ENCODE data around the gene CELA3B. TPM values are rescaled to one million over a fixed set of nuclear protein-coding genes. Genes with fewer than 3 reads are reported as not detected.
"Not testable (repeated sequence)": the region's sequence is repeated elsewhere in the genome, so short reads cannot be mapped to it uniquely, and the experiment has no call there.

Gene CELA3B
- polyA plus RNA-seq, 3 donors from 2014 or later = not detected

DNA sequence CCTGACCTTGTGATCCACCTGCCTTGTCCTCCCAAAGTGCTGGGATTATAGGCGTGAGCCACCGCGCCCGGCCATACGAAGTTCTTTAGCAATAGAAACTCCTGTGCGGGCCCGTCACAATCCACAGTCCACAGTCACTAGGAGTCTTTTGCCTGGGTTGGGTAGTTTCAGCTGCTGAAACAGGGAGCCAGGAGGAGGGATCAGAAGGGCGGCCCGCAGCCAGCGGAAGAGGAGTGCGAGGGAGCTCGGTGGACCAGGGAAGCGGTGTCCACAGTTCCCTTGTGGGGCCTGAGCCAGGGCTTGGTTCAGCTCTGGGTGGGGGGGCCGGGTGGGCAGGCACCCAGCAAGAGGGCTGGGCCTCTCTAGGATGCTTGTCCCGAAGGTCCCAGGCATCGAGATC, 21.8 kb upstream of the CELA3B start:
- Mint-ChIP-seq H3K27me3 (ENCODE audit: low read depth in 3 of 3) (peaks cover 0 to 6% (median 3%) of the 10 kb centered on the region in 3 donors), H3K36me3 (no peaks in the 10 kb centered on the region), H3K4me1 (peaks cover 4 to 8% of the 10 kb centered on the region in 2 donors), H3K27ac (no peak overlapping the region), H3K9me3 (no peaks in the 10 kb centered on the region), H3K4me3 (no peak overlapping the region)
- DNase-seq = no peak

DNA sequence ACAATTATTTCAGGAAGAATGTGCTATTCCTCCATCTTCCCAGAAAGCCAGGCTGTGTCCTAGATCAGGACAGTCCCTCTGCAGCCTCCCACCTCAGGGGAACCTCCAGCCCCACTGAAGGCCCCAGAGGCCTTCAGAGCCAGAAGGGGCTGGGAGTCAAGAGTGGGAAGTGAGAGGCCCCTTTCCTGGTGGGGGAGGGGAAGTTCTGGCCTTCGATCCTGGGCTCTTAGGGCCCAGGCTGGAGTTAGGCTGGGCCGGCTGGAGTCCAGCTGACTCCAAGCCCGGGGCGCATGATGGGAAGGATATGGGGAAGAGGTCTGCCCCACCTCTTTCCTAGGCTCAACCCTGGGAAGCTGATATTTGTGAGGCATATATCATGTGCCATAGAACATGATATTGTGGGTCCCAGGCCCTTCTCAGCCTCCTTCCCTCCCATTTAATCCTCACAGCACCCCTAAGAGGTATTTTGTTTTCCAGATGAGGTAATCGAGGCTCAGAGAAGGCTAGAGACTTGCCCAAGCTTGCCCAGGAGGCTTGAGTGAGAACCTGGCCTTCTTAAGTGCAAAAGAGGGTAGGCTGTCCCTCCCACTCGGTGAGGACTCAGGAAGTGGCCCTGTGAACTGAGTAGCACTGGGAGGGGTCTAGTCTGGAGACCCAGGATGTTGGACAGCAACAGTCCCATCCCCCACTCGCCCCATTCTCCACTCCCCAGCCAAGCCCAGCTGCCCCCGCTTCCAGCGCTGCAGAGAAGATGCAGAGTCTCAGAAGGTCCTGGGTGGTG, 21.1 kb upstream of the CELA3B start:
- Mint-ChIP-seq H3K27me3 (ENCODE audit: low read depth in 3 of 3) (peaks cover 0 to 6% (median 1%) of the 10 kb centered on the region in 3 donors), H3K4me3 (no peak overlapping the region), H3K27ac (no peak overlapping the region), H3K36me3 (no peaks in the 10 kb centered on the region), H3K4me1 (peaks cover 4 to 8% of the 10 kb centered on the region in 2 donors), H3K9me3 (no peaks in the 10 kb centered on the region)
- DNase-seq = no peak

DNA sequence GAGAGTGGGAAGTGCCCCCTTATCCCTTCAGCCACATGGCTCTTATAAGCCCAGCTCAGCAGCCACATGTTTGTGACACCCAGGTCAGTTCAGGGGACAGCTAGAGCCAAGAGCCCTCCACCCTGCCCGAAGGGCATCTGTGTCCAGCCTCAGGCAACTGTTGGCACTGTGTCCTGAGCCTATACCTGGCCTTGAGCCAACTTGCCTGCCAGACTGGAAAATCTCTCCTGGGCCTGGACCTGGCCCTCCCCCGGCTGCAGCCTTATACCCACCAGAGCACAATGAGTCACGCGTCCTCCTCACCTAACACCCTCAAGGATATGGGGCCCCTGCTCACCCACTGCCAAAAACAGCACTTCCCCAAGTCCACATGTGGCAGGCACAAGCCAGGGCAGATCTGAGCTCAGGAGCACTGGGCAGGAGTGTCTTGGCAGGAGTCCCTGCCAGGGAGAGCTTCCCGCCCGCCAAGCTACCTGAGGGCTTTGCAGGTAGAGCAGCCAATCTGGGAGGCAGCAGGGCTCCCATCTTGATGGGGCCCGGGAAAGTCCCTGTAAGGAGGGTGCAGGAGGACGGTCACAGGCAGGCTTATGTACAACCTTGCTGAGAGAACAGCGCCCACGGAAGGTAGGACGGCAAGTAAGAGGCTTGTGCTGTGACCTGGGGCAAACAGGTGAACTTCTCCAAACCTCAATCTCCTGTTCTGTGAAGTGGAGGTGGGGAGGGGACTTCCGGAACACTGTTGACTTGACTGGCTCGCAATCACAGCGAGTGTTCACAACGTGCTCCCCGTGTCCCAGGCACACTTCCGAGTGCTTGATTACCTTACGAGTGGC, 19.9 kb upstream of the CELA3B start:
- no peak for DNase-seq
- Mint-ChIP-seq H3K36me3 (no peaks in the 10 kb centered on the region), H3K4me1 (peaks cover 4 to 8% of the 10 kb centered on the region in 2 donors), H3K9me3 (no peaks in the 10 kb centered on the region), H3K27ac (no peak overlapping the region), H3K4me3 (peak overlapping the region in 1 of 5 donors; percentile 21), H3K27me3 (ENCODE audit: low read depth in 3 of 3) (peaks cover 0 to 6% (median 1%) of the 10 kb centered on the region in 3 donors)

DNA sequence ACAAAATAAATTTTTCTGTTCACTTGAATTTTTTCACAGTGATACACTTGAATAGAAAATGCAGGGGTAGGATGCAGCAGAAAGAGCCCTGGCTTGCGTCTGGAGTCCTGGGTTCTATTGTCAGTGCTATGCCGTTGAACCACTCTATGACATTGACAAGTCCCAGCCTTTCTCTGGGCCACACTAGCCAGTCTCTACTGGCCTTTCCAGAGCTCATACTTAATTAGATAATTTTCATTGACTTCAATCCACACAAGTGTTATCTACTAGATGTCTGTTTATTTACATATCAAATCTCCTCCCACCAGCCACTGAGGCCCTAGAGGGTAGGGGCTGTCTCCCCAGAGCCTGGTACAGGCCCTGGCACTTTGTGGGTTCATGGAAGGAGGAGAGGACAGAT, 15.5 kb upstream of the CELA3B start:
- Mint-ChIP-seq H3K27ac (no peak overlapping the region), H3K27me3 (ENCODE audit: low read depth in 3 of 3) (peaks cover 1 to 4% (median 2%) of the 10 kb centered on the region in 3 donors), H3K4me3 (no peak overlapping the region), H3K9me3 (no peaks in the 10 kb centered on the region), H3K36me3 (no peaks in the 10 kb centered on the region), H3K4me1 (peaks cover 7 to 8% of the 10 kb centered on the region in 2 donors)
- DNase-seq = no peak

DNA sequence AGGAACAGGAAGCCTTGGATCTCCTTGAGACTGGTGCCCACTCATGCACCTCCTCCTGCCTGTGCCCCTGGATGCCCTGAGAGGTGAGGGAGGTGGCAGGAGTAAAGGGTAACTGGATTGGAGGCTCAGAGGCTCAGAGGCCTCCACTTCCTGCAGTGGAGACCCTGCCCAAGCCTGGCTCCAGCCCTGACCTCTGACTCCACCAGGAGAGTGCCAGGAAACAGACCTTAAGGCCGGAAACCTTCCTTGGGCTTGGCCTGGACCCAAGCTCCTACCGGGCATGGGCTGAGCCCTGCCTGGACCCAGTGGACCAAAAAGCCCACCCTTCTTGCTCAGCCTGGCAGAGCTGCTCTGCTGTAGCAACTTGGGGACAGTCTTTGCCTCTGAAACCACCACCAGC, 15.0 kb upstream of the CELA3B start:
- Mint-ChIP-seq H3K4me3 (no peak overlapping the region), H3K36me3 (no peaks in the 10 kb centered on the region), H3K9me3 (no peaks in the 10 kb centered on the region), H3K27me3 (ENCODE audit: low read depth in 3 of 3) (peaks cover 1 to 4% (median 2%) of the 10 kb centered on the region in 3 donors), H3K4me1 (peaks cover 6% of the 10 kb centered on the region in 2 donors), H3K27ac (no peak overlapping the region)
- DNase-seq = no peak

DNA sequence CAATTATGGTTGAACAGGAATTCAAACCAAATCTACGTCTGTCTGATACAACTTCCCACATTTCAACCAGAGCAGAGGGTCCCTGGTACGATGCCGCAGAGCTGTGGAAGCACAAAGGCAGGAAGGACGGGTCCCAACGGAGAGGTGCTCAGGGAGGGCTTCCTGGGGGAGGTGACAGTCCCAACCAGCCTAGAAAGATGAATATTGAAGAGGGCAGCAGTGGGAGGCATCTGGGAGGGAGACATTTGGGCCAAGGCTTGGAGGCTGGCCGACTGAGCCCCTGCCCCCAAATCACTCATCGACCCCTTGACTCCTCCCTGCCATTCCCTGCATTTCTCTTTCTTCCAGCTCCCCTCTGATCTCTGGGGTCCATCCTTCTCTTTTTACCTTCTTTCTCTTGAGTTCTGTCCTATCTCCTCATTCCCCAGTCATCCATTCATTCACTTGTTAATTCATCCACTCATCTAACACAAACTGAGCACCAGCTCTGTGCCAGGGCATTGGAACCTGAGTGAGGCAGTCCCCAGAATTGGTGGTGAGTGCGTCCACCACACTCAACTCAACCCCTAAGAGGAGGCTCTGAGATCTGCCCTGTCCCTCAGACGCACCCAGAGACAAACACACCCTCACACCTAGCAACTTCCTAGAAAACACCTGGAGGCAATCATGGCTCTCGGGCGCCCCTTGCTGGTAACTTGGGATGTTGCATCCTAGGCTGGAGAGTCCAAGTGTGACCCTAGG, 13.2 kb upstream of the CELA3B start:
- Mint-ChIP-seq H3K27ac (no peak overlapping the region), H3K4me1 (peaks cover 0 to 3% of the 10 kb centered on the region in 2 donors), H3K9me3 (no peaks in the 10 kb centered on the region), H3K27me3 (ENCODE audit: low read depth in 3 of 3) (peaks cover 2 to 4% (median 2%) of the 10 kb centered on the region in 3 donors), H3K36me3 (no peaks in the 10 kb centered on the region), H3K4me3 (no peak overlapping the region)
- DNase-seq = peak; percentile 55 to 57 (median 57)

DNA sequence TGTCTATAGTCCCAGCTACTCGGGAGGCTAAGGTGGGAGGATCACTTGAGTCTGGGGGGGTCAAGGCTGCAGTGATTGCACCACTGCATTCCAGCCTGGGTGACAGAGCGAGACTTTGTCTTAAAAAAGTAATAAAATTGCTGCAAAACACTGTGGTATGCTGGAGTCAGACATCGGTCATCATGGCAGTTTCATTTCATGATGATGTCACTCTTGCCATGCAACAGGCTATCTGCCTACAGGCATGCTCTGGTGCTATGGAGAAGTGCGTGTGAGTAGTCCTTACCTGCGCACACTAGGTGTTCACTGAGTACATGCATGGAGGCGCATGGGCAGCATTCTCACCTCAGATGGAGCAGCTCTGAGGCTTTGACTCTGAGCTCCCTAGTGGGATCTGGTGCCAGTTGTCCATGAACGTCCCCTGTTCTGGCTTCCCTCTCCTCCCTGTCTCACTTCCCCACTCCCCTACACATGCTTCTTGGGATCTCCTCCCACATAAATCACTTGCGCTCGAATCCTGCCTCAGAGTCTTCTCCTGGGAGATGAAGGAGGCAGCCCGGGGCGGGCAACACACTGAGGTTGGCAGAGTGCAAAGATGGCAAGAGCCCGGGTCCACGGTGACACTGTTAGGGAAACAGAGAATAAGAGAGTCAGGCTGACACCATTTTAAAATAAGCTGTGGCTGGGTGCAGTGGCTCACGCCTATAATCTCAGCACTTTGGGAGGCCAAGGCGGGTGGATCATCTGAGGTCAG, 10.4 kb upstream of the CELA3B start:
- peaks cover 0 to 3% of the 10 kb centered on the region in 2 donors for H3K4me1 Mint-ChIP-seq

DNA sequence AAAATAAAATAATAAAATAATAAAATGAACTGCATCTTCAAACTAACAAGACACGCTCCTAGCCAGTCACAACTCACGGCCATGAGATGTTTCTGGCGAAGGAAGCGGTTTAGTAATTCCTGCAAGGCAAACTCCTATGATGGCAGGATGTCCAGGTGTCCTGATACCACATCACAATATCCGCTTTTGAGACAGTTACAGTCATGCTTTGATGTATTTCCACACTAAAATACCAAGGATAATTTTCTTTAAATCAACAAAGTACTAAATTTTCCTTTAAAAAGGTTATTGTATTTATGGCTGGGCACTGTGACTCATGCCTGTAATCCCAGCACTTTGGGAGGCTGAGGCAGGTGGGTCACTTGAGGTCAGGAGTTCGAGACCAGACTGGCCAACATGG, 9.6 kb upstream of the CELA3B start:
- DNase-seq; H3K4me3 Mint-ChIP-seq; H3K9me3 Mint-ChIP-seq; H3K27ac Mint-ChIP-seq; H3K27me3 Mint-ChIP-seq (ENCODE audit: low read depth in 3 of 3); H3K36me3 Mint-ChIP-seq; H3K4me1 Mint-ChIP-seq: not testable (repeated sequence)

More for the DNA sequence above, 10.4 kb upstream of the CELA3B start:
- peaks cover 0 to 2% (median 2%) of the 10 kb centered on the region in 3 donors for H3K27me3 Mint-ChIP-seq (ENCODE audit: low read depth in 3 of 3)
- no peak for DNase-seq
- no peak overlapping the region for H3K4me3 Mint-ChIP-seq
- no peak overlapping the region for H3K27ac Mint-ChIP-seq
- H3K36me3 Mint-ChIP-seq = no peaks in the 10 kb centered on the region
- H3K9me3 Mint-ChIP-seq = no peaks in the 10 kb centered on the region

DNA sequence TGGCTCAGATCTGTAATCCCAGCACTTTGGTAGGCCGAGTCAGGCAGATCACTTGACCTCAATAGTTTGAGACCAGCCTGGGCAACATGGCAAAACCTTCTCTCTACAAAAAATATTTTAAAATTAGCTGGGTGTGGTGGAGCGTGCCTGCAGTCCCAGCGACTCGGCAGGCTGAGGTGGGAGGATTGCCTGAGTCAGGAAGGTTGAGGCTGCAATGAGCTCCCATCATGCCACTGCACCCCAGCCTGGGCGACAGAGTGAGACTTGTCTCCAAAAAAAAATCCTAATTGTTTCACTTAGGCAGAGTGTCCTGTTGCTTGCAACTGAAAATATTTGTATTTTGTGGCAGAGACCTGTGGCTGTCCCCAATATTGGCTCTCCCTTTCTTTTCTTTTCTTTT, 7.8 kb upstream of the CELA3B start:
- not testable (repeated sequence) for H3K4me3 Mint-ChIP-seq; DNase-seq; H3K27ac Mint-ChIP-seq; H3K9me3 Mint-ChIP-seq; H3K27me3 Mint-ChIP-seq (ENCODE audit: low read depth in 3 of 3); H3K36me3 Mint-ChIP-seq; H3K4me1 Mint-ChIP-seq

DNA sequence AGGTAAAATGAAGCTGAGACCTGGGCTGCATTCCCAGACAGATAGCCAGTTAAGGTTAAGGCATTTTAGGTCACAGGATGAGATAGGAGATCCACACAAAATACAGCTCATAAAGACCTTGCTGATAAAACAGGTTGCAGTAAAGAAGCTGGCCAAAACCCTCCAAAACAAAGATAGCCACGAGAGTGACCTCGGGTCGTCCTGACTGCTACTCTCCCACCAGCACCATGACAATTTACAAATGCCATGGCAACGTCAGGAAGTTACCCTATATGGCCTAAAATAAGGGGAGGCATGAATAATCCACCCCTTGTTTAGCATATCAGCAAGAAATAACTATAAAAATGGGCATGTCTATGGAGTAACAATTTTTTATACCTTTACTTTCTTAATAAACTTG, 6.3 kb upstream of the CELA3B start:
- H3K4me3 Mint-ChIP-seq; DNase-seq; H3K36me3 Mint-ChIP-seq; H3K27me3 Mint-ChIP-seq (ENCODE audit: low read depth in 3 of 3); H3K4me1 Mint-ChIP-seq; H3K9me3 Mint-ChIP-seq; H3K27ac Mint-ChIP-seq: not testable (repeated sequence)

DNA sequence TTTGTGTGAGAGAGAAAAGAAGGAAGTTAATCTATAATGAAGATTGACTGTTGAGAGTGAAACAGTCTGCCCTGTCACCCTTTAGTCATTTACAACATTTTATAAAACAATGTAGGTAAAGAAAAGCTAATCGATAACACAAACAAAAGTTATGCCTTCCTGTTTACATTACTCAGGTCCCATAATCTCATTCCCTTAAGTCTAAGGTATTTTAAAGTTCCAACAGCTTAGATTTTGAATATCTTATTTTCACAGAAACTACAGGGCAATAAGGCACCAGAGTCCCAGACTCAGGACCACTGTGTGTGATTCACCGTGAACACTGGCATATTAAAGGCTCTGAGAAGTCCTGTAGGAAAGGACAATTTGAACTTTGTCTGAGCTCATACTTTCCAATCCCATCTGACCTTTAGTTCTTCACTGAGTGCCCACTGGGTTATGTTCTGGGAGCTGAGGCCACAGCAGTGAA, 3.8 kb upstream of the CELA3B start:
- not testable (repeated sequence) for H3K4me3 Mint-ChIP-seq; H3K27me3 Mint-ChIP-seq (ENCODE audit: low read depth in 3 of 3); H3K36me3 Mint-ChIP-seq; H3K9me3 Mint-ChIP-seq; H3K27ac Mint-ChIP-seq; H3K4me1 Mint-ChIP-seq; DNase-seq

DNA sequence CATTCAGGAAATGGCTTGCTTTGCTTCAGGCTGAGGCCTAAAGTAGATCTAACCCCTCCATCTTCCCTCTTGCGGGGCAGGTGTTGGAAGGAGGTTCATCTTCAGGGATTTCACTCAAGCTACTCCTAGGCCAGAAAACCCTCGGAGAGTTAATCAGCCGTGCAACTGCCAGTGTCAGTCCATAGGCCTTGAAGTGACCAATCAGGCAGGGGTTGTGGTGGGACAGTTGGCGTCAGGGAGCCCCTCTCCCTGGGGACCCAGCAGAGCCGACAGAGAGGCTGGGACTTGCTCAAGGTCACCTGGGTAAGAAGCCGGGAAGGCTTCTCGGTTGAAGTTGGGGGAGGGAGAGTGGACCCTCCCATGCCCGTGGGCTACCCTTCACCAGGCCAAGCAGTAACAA, 2.9 kb upstream of the CELA3B start:
- DNase-seq, H3K27ac Mint-ChIP-seq: not testable (repeated sequence)

DNA sequence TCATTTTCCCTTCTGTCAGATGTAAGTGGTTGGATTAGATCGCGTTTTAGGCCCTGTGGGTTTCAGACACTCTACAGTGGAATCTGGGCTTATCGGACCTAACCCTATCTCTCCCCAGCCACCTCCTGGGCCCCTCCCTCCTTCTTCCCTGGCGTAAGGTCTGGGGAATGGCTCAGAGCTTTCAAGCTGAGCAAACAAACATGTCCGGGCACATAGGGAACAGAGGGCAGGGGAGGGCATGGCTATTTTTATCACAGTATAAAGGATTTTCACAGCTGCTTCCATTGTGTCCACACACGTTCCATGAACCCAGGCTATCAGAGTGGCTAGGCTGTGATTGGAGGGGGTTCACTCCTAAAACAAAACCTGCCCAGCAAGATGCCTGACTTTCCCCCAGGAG, 2.1 kb upstream of the CELA3B start:
- DNase-seq; H3K4me3 Mint-ChIP-seq; H3K9me3 Mint-ChIP-seq; H3K27ac Mint-ChIP-seq; H3K36me3 Mint-ChIP-seq; H3K27me3 Mint-ChIP-seq (ENCODE audit: low read depth in 3 of 3); H3K4me1 Mint-ChIP-seq: not testable (repeated sequence)

More for the DNA sequence above, 2.9 kb upstream of the CELA3B start:
- not testable (repeated sequence) for H3K4me1 Mint-ChIP-seq; H3K9me3 Mint-ChIP-seq; H3K4me3 Mint-ChIP-seq; H3K36me3 Mint-ChIP-seq; H3K27me3 Mint-ChIP-seq (ENCODE audit: low read depth in 3 of 3)
